Omental fat pad (tissue), 4 donors: ENCODE measurements around the gene ALDH3A1. TPM values are rescaled to one million over a fixed set of nuclear protein-coding genes. Genes with fewer than 3 reads are reported as not detected.

Experiments
- ATAC-seq: fragments of 150-250 bp; one replicate; pipeline ENCODE4 v1.9.1; 2016; ENCODE audit warnings: mild to moderate bottlenecking, moderate library complexity; ENCODE audit not compliant: low FRiP score
- DNase-seq: peaks from one replicate; pipeline ENCODE4 v3.0.0-alpha.2; 2019; ENCODE audit warnings: low spot score
- total RNA-seq, 4 donors: library from RNA; depleted of rRNA; stranded (reverse); fragments of >200 nt; gene quantifications; one replicate each; pipeline ENCODE4 v1.1.0, GENCODE V29; 2016
- TF ChIP-seq, protein P1 (sequence below), 3 donors: fragments of 450-650 bp; IDR thresholded peaks; one replicate each; pipeline ENCODE4 v1.5.1; 2016 to 2017; ENCODE audit warnings: antibody characterized with exemption in 3 of 3, mild to moderate bottlenecking in 3 of 3, moderate library complexity in 2 of 3

ALDH3A1 gene
- total RNA-seq, 4 donors from 2014 or later = 2.3 to 4.9 (median 3.3) TPM

DNA sequence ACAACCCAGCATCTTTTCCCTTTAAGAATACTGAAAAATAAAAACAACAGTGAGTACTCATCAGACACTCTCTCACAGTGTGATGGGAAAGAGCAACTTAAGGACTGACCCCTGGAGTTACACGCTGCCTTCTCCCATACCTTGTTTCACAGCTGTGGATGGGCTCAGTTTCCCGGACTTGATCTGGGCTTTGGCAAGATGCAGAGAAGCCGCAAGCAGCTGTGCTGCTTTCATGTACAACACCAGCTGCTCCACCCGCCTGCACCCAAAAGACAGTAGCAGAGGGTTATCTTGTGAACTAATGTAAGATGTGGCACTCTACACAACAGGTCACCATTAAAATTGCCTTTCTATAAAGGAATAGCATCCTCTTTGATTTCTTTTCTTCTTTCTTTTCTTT is 32.7 kb upstream of the ALDH3A1 start:
- DNase-seq (no peak), ATAC-seq (no peak)
- TF ChIP-seq, protein P1, sequence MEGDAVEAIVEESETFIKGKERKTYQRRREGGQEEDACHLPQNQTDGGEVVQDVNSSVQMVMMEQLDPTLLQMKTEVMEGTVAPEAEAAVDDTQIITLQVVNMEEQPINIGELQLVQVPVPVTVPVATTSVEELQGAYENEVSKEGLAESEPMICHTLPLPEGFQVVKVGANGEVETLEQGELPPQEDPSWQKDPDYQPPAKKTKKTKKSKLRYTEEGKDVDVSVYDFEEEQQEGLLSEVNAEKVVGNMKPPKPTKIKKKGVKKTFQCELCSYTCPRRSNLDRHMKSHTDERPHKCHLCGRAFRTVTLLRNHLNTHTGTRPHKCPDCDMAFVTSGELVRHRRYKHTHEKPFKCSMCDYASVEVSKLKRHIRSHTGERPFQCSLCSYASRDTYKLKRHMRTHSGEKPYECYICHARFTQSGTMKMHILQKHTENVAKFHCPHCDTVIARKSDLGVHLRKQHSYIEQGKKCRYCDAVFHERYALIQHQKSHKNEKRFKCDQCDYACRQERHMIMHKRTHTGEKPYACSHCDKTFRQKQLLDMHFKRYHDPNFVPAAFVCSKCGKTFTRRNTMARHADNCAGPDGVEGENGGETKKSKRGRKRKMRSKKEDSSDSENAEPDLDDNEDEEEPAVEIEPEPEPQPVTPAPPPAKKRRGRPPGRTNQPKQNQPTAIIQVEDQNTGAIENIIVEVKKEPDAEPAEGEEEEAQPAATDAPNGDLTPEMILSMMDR (IDR thresholded peaks at IDR 0.05) = no peak

DNA sequence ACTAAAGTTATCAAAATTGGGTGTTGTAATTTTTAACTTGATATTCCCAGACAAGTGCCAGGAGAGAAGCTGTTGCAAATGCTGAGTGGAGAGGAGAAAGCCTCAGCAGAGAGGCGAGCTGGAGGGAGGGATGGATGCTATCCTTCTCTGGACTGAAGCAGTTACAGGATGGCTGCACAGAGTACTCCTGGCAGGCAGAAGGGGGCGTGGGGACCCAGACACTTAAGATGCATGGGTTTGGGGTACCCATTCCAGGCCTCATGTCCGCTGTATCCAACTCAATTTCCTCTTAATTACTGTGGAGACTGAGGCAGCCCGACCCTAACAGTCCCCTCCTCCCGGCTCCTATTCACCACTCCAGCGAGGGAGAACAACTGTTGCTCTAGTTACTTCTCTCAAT is 25.4 kb upstream of the ALDH3A1 start:
- ATAC-seq = no peak
- TF ChIP-seq, protein P1 (IDR thresholded peaks at IDR 0.05) = no peak
- no peak for DNase-seq

DNA sequence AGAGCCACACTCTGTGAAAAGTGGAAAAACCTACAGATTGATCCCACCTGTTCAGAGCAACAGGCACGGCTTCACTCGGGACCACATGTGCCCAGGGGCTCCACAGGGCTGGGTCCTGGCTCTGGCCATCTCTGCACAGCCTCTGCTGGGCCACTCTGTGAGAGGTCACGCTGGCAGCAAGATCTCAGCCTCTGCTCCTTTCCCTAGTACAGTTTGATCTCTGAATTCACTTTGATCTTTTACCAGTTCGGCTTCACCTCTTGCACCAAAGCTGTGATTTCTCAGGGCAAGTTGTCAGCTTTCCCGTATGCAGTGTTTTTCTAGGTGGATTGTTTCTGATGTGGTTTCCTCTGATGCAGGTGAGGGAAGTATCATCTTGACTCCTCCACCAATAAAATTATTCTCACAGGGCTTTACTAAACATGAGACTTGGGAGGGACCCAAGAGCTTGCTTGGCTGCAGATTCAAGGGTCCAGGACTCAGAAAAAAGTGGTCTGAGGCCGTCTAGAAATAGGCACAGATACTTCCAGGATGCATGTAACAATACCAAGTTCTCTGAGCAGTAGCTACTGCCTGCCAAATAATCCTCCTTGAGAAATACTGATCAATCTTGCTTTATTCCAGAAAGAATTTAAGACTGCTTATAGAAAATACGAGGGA is 24.0 kb upstream of the ALDH3A1 start:
- DNase-seq = no peak
- peak; percentile 29 for ATAC-seq
- TF ChIP-seq, protein P1 (IDR thresholded peaks at IDR 0.05) = no peak

- DNase-seq = no peak
- ATAC-seq = no peak
- TF ChIP-seq, protein P1 (IDR thresholded peaks at IDR 0.05) = no peak
Measured at GRCh38 chr17:19770985-19771735, 23.1 kb upstream of the ALDH3A1 start.

DNA sequence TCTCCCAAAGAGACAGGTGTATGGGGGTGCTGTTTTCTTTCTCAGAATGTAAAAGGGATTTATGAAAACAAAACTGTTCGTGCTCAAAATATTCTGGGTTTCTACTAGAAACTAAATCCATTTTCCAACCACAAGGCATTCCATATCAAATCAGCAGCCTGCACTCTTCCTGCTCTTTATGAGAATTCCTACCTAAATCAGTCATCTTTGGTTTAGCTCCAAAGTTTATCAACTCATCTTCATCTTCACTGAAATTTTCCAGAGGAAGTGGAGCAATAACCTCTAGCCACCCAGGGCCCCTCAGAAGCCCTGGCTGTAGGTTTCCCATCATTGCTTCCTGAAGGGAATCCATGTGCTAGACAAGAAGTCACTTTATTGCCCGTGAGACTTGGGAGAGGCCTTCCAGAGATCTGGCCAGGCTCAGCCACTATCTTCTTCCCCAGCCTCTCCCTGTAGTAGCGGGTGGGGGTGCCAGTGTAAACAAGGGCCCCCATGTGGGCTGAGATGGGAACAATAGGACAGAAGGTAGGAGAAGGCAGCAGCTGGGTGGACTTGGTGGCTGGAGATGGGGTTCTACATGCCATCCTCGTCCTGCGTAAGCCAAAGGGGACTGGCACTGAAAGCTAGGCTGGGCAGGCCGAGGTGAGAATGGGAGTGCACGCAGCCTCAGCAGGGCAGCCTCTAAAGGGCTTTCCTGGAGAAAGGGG is 22.0 kb upstream of the ALDH3A1 start:
- DNase-seq (no peak), ATAC-seq (no peak)
- TF ChIP-seq, protein P1 (IDR thresholded peaks at IDR 0.05) = no peak

- DNase-seq (no peak), ATAC-seq (no peak)
- TF ChIP-seq, protein P1 (IDR thresholded peaks at IDR 0.05) = no peak
Measured at GRCh38 chr17:19768046-19768782, 20.1 kb upstream of the ALDH3A1 start.
